NCI-H2196 (cell line): ENCODE measurements around the gene ZMYM4.

ENCODE experiments used
- DNase-seq: peaks from one replicate; lab custom pipeline; 2025; ENCODE audit not compliant: unreplicated experiment; lab: John Stamatoyannopoulos, UW

ZMYM4 gene

DNA sequence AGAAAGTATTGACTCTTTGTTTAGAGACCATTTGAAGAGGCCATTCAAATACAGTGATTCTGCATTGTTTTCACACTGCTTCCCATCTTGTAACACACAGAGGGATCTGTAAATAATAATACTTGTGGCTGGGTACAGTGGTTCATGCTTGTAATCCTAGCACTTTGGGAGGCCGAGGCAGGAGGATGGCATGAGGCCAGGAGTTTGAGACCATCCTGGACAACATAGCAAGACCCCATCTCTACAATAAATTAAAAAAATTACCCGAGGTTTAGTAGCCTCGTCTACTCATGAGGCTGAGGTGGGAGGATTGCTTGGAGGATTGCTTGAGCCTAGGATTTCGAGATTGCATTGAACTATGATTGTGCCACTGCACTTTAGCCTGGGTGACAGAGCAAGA, 5.7 kb downstream of the ZMYM4 start:
- no peak for DNase-seq

DNA sequence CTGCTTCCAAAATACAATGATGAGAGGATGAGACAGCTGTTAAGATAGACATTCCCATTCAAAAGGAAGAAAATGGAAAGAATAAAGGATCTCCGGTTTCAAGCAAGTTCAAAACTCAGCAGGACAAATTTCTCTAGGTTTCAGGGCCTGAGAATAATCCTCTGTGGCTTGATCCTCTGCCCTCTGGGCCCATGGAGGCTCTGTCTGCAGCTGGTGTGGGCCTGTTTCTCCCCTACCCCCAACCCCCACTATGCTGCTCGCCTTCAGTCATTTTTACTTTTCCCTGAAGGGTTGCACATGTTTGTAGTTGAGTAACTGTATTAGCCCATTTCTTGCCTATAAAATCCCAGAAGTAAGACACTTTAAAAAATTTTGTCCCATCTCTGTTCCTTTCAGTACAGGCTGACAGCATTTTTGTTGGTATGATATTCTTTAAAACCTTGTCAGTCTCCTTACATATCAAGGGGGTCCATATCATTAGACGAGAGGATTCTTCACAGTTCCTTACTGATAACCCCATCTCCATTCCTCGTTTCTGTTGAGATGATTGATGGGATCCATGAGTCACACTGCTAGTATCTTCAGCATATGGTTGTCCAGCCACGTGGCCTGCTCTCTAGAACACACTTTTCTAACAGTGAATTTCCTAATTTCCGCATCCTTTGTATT, 10.5 kb downstream of the ZMYM4 start:
- DNase-seq, result no peak

DNA sequence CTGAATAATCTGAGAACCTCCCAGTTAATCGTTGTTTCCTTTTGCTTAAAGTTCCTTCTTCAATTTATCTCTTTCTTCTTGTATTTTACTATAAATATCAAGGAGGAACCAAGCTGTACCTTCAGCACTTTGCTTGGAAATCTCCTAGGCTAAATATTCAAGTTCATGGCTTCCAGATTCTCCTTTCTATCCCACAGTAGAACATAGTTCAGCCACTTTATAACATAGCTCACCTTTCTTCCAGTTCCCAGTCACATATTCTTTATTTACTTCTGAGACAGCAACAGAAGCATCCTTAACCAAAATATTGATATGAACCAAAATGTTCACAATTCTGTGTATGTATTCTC, 11.0 kb downstream of the ZMYM4 start:
- DNase-seq, result no peak

DNA sequence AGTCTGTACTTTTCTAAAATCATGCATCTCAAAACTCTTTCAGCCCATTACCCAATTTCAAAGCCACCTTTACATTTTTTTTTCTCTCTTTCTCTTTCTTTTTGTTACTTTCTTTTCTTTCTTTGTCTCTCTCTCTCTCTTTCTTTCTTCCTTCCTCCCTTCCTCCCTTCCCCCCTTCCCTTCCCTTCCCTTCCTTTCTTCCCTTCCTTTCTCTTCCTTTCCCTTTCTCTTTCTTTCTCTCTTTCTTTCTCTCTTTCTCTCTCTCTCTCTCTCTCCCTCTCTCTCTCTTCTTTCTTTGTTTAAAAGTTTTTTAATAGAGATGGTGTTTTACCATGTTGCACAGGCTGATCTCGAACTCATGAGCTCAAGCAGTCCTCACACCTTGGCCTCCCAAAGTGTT, 11.5 kb downstream of the ZMYM4 start:
- no peak for DNase-seq

DNA sequence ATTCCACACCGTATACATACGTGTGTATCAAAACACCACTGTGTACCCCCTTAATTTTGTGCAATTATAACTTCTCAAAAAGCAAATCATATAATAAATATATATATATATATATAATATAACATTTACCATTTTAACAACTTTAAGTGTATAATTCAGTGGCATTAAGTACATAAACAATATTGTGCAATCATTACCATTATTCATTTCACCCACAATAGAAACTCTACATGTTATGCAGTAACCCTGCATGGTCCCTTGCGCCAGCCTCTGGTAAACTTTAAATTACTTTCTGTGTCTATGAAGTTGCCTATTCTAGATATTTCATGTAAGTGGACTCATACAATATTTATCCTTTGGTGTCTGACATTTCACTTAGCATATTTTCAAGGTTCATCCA, 13.1 kb downstream of the ZMYM4 start:
- DNase-seq, result no peak

DNA sequence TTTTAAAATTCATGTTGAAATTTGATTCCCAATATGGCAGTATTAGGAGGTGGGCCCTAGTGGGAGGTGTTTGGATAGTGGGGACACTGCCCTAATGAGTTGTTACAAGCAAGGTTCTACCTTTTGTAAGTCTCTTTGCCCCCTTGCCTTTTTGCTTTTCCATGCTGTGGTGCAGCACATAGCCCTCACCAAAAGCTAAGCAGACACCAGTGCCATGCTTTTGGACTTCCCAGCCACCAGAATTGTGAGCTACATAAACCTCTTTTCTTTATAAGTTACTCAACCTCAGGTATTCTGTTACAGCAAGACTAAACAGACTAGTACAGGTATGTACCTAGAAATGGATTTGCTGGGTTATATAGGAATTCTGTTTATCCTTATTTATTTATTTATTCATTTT, 13.7 kb downstream of the ZMYM4 start:
- no peak for DNase-seq

DNA sequence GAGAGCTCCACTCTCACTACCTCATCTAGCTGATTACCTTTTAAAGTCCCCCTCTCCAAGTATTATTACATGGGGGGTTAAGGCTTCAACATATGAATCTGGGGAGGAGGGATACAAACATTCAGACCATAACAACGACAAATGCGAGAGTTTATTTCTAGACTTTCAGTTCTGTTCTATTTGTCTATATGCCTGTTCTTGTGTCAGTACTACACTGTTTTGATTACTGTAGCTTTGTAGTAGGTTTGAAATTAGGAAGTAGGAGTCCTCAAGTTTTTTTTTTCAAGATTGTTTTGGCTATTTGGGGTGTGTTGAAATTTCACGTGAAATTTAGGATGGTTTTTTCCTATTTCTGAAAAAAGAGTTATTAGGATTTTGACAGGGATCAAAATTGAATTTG, 16.3 kb downstream of the ZMYM4 start:
- no peak for DNase-seq

DNA sequence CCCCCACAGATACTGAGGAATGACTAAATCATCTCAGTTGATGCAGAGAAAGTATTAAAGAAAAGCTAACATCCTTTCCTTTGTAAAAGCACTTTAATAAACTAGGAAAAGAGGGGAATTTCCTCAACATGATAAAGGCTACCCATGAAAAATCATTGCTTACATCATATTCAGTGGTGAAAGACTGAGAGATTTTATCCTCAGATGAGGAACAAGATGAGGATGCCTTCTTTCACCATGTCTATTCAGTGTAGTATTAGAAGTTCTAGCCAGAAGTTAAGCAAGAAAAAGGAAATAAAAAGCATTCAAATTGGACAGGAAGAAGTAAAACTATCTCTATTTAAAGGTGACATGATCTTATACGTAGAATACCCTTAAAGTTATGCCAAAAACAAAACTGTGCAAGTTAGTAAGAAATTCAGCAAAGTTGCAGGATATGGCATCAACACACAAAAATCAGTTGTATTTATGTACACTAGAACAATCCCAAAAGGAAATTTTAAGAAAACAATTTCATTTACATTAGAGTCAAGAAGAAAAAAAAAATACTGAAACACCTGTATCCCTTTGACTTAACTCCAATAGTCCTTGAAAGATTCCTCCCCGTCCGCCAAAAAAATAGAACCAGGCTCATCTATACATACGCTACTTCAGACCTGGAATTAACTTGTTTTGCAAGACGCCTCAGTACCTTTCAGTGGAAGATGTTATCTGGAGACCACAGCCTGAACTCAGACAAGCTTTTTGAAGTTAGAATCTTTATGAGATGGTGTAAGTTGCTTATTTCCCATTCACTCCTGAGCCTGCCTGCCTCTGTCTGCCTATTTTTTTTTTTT, 17.5 kb downstream of the ZMYM4 start:
- no peak for DNase-seq

DNA sequence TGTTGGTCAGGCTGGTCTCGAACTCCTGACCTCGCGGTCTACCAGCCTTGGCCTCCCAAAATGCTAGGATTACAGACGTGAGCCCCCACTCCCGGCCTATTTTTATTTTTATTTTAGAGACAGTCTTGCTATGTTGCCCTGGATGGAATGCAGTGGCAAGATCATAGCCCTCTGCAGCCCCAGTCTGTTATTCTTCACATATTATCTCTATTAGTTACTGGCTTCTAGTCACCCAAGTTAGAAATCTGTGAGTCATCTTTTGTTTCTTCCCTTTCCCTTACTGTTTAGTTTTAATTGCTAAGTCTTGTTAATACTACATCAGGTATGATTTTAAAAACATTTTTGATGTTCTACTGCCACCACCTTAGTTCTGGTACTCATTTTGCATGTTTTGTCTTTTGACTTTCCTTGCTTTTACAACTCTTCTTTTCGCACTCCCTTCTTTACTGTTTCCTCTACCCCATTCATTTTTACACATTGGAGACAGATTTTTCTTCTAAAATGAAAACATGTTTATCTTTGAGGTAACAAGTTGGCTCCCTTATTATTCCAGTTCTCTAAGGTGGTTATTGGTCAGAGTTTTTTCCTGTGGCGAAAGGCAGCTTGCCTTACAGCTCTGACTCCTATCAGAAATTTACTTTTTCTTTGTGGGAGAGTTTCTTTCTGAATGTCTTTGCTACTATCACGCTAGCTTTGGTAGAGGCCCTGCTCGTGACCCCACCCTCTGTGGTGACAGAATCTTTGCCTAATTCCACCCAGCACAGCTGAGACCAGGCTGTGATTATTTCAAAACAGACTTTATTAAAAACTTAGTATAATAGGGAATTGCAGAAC, 19.5 kb downstream of the ZMYM4 start:
- DNase-seq, result no peak

DNA sequence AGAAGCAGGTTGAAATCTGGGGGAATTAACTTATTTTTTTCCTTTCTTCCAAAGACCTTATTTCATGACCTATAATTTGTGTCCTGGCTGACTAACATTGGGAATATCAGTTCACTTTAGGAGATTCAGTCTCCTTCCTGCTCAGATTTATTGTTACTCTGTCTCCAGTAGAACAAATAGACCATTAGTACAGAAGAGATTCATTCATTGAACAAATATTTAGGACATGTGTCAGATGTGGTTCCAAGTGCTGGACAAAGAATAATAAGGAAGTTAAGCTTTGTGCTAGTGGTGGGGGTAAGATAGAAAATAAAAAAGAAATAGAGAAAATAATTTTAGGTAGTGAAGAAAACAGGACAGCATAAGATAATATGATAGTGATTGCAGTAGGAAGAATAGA, 20.3 kb downstream of the ZMYM4 start:
- DNase-seq, result no peak

DNA sequence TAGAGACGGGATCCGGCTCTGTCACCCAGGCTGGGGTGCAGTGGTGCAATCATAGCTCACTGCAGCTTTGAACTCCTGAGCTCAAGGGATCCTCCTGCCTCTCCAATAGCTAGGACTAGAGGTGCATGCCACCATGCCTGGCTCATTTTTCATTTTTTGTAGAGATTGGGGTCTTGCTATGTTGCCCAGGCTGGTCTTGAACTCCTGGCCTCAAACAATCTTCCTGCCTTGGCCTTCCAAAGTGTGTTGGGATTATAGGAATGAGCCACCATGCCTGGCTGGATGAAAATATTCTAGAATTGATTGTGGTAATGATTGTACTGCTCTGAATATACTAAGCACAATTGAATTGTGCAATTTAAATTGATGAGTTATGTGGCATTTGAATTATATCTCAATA, 21.9 kb downstream of the ZMYM4 start:
- no peak for DNase-seq

DNA sequence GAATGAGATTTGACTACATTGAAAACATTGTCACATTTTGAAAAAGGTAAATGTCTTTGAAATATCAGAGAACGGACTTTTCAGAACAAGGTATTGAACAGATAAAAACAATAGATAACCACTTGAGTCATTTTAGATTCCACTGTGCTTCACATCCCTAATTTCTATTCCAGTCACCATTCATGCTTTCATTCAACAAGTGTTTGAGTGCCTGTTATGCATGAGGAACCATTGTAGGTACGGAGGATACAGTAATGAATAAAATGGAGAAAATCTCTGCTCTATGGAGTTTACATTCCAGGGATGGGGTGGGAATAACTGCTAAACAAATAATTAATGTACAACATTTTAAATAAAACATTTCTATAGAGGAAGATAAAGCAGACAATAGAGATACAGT, 26.3 kb downstream of the ZMYM4 start:
- DNase-seq, result no peak

DNA sequence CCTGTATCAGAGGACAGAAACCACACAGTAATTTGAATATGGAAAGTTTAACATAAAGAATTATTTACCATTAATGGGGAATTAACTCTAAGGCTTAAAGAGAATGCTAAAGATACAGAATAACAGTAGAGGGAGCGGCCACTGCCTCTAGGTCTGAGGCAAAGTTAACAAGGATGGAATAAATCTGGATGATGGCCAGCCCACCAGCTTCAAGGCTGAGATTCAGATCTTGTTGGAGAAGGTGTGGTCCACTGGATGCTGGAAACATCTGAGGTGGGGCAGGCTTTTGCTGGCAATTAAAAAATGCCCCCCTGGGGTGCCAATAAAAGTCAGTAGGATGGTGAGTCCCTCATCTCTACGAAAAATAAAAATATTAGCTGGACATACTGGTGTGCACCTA, 29.4 kb downstream of the ZMYM4 start:
- no peak for DNase-seq

DNA sequence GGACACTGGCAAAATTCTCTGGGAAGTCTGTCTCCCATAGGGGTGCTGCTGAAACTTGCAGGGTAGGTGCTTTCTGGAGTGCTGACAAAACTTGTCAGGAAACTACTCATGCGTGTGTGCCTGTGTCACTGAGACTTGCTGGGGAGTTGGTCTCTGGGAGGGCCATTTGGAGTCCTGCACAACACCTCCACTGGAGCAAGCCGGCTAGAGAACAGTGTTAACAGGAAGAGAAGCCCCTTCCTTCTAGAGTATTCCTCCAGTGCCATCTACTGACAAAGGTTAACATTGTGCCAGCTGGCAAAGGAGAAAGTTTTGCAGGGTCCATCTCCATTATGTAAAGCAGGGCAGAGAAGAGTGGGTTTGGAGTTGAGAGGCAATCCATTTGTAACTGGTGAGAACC, 30.0 kb downstream of the ZMYM4 start:
- peak; percentile 23 for DNase-seq

DNA sequence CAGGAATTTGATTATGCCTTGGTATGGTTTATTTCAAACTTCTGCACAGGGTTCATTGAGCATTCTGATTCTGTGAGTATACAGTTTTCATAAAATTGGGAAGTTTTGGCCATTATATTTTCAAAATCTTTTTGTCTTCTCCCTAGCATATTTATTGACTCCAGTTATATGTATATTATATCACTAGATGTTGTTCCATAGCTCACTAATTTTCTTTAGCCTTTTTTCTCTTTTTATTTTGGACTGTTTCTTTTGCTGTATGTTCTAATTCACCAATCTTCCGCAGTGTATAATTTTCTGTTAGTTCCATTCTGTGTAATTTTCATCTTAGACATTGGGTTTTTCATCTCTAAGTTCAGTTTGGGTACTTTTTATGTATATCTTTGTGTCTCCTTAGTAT, 31.9 kb downstream of the ZMYM4 start:
- no peak for DNase-seq

DNA sequence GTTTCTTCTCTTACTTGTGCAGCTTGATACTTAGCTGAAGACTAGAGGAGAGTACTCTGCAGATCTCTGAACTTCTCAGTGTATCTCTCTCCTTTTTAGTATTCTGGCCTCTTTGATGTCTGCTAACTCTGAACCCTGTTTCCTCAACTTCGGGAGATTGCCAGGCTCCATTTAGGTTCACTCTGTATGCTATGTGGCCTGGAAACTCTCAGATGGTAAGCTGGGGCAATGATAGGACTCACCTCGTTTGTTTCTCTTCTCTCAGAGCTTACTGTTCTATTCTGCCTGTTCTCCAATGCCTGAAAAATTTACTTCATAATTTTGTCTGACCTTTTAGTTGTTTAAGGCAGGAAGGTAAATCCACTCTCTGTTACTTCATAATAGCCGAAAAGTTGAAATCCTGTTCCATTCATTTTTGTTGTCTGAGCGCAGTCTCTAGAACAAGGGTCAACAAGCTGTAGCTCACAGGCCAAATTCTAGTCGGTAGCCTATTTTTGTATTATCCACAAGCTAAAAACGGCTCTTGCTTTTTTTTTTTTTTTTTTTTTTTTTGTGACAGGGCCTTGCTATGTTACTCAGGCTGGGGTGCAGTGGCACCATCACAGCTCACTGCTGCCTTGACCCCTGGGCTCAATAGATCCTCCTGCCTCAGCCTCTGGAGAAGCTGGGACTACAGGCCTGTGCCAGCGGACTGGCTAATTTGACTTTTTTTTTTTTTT, 33.3 kb downstream of the ZMYM4 start:
- DNase-seq, result no peak

DNA sequence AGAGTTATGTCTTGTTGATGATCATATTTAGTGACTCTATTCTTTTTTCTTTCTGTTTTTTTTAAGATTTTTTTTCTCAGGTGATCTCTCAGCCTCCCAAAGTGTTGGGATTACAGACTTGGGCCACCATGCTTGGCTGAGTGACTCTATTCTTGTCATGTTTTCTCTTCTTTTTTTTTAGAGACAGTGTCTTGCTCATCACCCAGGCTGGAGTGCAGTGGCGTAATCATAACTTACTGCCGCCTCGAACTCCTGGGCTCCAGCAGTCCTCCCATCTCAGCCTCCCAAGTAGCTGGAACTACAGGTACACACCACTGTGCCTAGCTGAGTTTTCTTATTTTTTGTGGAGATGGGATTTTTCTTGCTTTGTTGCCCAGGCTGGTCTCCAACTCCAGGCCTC, 36.9 kb downstream of the ZMYM4 start:
- no peak for DNase-seq

DNA sequence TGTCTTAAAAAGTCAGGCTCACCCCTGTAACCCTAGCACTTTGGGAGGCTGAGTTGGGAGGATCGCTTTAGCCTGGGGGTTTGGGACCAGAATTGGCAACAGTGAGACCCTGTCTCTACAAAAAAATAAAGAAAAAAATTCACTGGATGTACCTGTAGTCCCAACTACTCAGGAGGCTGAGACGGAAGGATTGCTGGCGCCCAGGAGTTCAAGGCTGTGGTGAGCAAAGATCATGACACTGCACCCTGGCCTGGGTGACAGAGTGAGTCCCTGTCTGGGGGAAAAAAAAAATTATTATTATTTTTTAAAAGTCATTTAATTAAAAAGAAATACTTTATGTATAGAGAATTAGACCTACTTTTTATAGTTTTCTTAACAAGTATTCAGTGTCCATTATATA, 47.1 kb downstream of the ZMYM4 start:
- no peak for DNase-seq

DNA sequence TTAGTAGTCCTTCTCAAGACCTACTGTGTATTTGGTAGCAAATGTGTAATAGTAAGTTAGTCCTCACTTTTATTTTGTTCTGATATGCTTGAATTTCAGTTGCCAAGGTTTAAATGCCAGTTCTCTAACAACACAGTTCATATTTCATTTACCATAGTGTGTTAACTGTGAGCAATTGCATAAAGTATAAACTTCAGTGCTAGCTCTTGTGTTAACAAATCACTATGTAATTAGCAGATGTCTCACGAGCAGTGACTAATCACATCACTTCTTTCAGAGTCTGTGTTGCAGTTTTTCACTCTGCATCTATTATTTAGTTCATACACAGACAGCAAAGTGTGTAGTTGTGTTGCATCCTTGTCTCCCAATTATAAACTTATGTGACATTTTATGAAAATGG, 47.8 kb downstream of the ZMYM4 start:
- no peak for DNase-seq

DNA sequence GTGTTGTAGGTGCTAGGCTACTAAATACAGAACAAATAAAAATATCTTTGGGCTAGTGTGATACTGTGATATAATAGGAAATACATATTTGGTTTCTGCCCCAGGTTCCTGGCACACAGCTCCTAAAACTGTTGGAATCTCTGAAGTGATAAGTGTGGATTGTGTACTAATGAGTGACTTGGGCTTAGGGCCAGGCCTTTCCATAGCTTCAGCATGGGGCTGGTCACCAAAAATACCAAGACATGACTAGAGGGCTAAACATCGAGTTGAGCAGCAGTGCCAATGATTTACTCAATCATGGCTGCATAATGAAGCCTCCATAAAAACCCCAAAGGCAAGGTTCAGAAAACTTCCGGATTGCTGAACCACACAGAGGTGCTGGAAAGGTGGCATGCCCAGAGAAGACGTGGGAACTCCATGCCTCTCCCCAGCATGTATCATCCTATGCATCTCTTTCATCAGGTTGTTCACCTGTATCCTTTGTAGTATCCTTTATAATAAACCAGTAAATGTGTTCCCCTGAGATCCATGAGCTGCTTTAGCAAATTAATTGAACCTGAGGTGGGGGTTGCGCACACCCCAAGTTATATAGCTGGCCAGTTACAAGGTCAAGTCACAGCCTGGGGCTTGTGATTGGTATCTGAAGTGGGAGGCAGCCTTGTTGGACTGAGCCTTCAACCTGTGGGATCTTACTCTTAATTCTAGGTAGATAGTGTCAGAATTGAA, 51.6 kb downstream of the ZMYM4 start:
- no peak for DNase-seq

DNA sequence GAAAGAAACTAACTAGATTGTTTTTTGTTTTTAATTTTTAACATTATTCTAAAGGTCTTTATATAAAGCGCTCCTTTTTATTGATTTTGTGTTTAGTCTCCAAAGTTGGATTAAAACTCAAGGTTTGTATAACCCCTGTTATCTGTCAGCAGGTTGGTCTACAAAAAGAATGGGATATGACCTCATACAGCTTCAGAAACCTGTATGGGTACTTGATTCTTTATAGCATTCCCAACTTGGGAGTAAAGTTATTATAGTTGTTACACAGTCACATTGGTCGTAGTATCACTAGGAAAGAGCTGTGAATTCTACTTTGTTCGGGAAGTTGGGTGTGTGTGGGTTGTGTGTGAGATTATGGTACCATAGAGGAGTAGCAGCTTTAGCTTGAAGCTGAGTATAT, 52.4 kb downstream of the ZMYM4 start:
- no peak for DNase-seq
